HG03469 (cell line): ENCODE data around the gene NAPG.
"Not testable (repeated sequence)": the region's sequence is repeated elsewhere in the genome, so short reads cannot be mapped to it uniquely, and the experiment has no call there.

Source experiments
- ATAC-seq: cut with Tn5 transposase; IDR thresholded peaks from one replicate; pipeline ENCODE4 v1.9.1; 2021; ENCODE audit warnings: mild to moderate bottlenecking, moderate library complexity, moderate number of reproducible peaks; ENCODE audit not compliant: unreplicated experiment

NAPG gene

DNA sequence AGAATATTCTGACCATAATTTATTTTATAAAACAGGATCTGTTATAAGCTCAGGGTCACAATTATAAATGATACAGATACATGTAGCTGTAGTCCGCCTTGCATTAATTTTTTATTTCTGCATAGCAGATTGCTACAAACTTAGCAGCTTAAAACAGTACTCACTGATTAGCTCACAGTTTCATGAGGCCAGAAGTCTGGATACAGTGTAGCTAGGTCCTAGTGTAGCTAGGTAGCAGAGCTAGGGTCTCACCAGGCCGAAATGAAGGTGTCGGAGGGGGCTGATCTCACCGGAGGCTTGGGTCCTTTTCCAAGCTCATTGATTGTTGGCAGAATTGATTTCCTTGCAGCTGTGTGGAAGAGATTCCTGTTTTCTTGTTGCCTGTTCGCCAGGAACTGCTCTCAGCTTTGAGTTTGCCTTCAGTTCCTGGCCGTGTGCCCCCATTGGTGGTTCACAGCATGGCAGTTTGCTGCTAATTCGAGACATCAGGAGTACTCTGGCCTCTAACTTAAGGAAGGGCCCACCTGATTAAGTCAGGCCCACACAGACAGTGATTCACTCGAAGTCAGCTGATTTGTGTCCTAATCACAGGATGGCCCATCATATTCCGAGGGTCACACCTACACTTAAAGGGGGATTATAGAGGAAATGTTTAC is 18.4 kb downstream of the NAPG start:
- ATAC-seq, result no peak

DNA sequence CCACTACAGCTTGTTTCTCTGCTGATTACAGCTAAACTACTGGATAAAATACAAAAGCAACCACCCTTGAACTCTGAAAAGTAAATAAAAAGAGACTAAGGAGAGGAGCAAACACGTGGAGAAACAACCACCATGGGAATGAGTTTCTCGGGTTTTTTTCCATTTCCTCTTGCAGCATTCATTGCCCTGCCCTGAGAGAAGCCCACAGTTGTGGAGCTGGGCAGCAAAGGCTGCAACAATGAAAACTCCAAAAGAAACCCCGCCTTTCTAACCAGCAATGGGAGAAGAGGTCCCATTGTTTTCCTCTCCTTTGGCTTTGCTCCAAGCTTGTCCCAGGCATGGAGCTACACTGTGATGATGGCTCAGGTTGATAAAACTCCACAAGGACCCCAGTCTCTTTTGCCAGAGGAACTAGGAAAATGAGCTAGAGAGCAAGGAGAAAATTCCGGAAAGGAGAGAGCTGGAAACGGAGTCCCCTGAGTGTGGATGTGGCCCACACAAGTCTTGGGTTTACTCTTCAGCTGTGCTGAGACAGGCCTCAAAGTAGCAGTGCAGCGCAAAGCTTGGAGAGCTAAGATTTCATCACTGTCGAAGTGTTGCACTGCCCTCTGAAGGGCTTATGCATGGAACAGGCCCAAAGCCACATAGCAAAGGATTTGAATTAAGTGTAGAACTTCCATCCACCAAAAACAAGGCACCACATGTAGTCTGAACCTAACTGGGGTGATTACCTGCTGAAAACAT is 20.9 kb downstream of the NAPG start:
- ATAC-seq, result no peak

DNA sequence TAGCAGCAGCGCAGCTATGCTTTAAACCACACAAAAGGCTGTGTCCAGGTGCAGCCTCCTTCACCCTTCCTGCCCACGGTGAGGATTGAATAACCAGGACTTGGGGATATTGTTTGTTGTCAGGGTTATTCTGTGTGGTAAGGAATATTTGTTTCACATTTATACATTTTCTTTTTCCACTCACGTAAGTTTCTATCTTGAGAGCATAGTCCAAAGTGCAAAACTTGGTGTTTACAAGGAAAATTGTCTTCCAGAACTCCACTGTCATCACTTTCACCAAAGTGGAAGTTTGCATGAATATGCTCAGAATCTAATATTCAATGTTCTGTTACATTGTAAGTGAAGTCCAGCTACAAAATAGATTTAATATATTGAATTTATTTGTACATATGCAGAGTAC is 26.4 kb downstream of the NAPG start:
- no peak for ATAC-seq

DNA sequence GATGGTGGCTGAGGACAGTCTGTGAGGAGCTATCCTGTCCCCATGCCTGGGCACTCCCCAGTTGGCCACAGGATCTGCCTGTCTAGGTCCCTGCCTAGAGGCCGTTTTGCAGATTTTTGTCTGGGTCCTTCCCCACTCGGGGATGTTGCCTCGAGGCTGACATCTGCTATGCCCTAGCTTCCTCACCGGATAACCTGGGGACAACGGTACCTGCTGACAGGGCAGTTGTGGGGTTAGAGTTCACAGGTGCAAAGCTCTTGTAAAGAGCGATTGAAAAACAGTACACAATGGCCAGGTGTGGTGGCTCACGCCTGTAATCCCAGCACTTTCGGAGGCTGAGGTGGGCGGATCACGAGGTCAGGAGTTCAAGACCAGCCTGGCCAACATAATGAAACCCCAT is 30.4 kb downstream of the NAPG start:
- ATAC-seq, result not testable (repeated sequence)

DNA sequence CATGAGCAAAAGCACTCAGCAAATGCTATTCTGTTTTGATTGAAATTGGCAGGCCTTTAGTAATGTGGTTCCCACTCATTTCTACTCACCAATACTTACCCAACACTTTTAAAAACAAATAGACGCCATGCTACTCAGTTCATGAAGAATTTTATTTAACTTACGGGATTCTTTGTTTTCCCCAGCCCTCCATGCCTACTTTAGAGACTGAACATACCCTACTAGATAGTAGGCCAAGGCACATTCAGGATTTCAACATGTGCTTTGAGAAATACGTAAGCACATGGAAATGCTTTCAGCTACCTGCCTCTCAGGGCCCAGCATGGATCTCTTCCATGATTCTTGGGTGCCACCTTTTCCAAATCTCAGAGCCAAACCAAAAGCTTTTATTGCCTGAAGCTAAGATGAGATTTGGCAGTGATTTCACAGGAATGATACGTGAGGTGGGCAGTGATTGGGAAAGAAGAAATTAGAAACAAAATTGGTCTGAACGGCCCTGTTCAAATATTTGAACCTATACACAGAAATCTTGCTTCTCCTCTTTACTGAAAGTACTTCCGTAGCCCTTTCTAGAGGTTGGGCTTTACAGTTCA is 31.4 kb downstream of the NAPG start:
- no peak for ATAC-seq

DNA sequence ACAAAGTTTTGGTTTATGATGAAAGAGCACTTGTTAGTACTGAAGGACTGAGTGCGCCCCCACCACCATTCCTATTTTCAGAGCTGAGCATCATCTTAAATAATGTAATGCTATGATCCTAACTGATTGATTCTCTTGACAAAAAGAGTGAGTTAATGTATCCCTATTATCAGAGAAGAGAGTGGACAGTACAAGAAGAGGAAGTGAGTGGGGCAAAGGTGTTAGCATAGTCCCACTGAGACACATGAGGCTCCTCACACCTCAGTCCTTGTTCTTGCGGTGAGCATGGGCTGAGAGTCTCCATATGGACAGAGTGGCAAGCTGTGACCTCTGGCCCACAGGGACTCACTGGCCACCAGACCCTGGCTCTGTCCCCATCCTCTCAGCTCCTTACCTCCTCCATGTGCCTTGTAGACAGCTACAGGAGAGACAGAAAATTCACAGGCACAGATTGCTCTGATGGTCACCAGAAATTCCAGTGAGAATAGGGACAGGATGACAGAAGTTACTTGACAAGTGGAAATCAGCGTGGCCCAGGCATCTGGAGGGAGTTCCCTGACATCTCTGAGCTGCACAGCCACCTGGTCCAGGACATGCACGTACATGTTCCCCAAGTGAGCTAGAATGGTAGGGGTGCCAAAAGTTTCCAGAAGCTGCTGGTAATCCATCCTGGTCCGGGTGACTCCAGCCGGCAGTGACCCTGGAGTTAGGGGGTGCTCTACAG is 32.6 kb downstream of the NAPG start:
- no peak for ATAC-seq

DNA sequence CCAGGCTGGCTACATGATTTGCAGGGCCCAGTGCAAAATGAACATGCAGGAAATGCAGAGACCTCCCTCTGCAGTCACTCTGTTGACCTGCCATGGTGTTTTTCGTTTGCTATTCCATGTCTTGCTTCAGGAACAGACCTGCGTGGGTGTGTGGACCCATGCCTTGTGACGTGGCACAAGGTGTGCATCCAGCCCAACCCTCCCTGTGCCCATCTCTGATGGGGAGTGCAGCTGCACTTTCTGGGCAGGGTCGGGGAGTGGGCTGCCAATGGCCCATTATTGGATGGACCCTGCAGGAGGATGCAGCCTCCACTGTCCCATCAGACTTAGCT is 33.1 kb downstream of the NAPG start:
- ATAC-seq, result no peak

DNA sequence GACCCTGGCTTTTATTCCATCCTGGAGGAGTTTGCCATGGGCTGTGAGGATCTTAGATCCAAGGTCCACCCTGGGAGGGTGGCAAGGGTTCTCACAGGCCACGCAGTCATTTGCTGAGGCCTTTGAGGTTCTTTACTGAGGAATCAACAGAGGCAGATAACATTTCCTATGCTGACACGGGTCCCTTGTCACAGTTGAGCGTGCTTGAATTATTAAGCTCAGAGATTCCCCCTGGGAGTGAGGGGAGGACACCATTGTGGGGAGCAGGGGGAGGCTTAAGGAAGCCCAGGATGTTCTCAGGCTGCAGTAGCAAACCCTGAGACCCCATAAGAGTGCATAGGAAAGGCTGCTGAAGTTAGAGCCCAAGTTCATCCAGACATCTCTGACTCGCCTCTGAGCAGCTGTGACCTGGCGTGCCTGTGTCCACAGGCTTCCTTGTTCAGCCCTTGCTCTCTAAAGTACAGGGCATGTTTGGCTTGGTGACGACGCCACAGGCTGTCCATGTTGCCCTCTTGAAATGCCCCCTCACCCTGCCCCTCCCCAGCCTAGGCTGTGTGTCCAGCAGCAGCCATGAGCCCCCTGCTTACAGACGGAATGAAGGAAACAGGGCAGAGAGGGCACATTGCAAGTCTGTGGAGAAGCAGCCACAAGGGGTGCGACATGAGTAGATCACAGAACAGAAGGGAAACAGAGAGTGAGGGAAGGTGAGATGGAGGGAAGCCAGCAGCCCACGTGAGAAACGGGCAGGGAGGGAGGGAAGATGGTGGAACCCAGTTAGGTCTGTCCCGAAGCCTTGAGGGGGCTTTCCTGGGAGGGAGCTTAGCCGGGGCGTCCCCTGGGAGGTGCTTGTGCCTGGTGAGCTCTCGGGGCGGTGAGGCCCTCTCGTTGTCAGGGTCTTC is 34.0 kb downstream of the NAPG start:
- ATAC-seq, result peak; percentile 23

DNA sequence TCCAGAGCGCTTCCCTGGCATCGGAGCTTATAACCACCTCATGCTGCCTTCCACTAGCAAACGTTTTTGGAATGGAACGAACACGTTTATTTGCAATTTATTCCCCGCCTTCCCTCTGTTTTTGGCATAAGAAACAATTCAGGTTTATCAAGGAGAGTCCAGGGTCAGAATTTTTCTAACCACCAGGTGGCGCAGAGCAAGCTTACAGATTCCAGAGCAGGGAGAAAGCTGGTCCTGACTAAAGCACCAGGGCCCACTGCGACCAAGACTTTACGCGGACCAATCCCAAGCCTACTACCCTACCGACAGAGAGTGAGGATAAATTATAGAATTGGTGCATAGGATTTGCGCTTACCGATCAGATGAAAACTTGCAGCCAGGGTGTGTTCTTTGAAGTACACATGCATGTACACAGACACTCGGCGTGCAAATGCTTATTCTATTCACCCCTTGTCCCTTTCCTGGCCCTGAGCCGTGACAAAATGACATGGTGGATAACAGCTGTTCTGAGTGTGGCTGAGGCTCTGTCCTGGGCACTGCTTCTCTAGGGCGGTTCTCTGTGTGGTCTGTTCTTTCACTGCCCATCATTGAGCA is 34.7 kb downstream of the NAPG start:
- ATAC-seq, result peak; percentile 38

DNA sequence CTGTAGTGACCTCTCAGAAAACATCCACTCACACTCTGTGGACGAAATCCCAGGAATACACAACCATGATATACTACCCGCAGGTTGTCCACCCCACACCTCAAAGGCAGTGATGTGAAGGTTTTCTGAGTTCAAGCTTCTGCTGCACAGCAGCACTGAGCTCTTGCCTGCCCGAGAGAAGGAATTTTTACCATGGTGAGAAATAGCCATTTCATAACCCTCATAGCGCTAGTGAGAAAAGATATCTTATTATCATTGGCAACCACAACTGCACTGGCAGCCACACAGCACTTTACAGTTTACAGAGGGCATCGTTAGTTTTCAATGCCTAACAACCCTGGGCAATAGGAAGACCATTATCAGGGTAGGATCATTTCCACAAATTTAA is 36.9 kb downstream of the NAPG start:
- no peak for ATAC-seq

DNA sequence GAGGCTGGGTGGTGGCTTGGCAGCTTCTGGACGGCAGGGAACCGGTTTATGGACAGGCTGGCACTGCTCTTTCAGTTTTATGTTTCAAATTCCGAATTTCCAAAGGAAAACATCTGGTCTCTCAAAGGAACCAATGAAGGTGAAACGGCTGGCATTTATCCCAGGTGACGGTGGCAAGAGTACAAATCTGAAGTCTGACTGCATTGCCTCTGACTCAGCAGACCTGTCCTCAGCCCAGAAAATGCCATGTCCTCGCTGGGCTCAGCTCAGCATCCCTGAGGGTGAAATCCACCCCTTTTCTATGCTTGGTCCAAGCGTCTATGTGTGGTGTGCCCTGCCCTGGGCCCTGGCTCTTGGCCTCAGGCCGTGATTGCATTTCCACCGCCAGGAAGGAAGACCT is 38.1 kb downstream of the NAPG start:
- ATAC-seq, result no peak

DNA sequence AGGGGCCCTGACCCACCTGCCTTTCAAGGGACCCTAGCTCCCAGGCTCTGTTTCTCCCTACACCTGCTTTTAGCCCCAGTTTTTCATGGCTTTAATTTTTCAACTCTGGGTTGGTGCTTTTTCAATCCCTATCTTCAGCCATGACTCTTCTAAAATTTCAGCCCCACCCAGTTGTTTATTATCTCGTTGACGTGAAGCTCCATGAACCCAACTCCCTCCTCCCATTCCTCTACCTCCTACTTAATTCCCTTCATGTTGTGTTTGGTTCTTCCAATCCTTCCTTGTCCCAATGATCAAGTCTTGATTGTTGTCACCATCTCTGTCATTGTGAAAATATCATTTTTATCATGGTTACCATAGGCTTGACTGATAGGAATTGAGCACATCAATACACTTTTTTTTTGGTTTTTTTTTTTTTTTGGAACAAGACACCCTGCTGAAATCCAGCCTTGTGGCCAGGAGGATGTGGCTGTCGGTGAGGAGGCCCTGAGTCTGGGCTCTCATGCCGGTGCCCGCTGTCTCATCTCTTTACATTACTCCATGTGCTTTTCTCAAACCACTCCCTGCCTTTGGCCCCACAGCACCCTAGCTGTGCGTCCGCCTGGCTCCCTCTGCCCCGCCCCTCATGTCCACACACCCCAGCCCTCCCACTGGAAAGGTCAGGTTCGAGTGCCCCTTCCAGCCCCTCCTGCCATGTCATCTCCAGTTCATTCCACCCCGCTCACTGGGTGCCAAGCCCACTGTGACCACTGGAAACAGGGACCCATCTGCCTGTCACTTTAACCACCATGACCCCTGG is 39.3 kb downstream of the NAPG start:
- no peak for ATAC-seq

DNA sequence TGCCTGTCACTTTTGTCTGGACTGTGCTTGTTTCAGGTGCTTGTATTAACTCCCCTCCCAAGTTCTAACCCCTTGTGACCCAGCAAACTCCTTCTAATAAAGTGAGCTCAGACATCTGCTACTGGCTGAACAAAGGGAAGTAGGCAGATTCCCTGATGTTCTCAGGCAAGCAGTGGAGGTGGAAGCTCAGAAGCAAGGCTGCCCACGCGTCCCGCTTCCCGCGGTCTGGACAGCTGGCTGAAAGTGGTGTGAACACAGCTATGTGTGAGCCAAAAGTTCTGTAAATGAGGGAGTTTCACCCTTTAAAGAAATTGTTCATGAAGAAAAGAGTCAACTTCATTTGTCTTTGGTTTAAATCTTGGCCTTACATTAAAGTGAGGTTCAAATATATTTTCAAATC is 40.0 kb downstream of the NAPG start:
- ATAC-seq, result no peak

DNA sequence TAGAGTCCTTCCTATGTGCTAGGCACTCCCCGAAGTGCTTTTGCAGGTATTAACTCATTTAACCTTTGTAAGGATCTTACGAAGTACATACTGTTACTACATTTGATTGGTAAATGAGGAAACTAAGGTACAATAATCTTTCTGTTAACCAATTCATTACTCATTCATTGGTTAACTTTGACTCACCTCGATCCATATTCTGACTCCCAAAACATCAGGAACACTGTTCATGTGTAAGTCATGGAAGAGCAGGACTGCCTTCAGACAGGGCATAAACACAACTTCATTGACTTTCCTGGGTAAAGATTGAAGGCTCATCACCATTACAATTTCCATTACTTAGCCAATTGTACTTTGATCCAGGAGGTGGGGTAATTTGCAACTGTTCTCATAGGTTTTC is 40.6 kb downstream of the NAPG start:
- ATAC-seq, result no peak

DNA sequence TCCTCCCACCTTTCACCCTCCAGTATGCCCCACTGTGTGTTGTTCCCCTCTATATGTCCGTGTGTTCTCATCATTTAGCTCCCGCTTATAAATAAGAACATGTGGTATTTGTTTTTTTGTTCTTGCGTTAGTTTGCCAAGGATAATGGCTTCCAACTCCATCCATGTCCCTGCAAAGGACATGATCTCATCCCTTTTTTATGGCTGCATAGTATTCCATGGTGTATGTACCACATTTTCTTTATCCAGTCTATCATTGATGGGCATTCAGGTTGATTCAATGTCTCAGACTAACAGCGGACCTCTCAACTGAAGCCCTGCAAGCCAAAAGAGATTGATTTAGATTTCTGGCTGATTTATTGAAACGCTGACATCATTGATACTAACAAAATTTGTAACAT is 44.1 kb downstream of the NAPG start:
- ATAC-seq, result not testable (repeated sequence)

DNA sequence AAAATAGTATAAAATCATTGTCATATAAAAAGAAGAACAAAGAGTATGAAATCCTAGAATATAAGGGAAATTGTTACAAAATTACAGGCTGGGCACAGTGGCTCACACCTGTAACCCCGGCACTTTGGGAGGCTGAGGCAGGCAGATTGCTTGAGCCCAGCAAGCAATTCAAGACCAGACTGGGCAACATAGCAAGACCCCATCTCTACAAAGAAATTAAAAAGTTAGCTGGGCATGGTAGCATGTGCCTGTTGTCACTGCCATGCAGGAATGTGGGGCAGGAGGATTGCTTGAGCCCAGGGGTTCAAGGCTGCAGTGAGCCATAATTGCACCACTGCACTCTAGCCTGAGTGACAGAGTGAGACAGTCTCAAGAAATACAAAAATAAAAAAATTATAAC is 44.8 kb downstream of the NAPG start:
- no peak for ATAC-seq

DNA sequence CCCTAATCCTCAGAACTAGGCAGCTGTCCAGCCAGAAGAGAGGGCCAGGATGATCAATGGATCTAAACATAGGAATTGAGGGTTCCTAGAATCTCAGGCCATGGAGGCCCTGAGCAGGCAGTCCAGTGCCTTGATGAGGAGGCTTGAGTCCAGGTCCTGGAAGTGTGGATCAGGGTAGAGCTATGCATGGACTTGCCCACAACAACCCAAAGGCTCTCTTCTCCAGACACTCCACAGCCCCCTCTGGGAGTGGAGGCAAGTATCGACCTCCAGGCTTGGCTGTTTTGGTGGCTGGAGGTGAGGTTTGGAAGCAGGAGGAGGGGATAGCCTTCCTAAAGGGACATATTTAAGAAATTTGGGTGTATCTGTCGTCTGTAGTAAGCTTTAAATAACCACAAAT is 45.7 kb downstream of the NAPG start:
- no peak for ATAC-seq

DNA sequence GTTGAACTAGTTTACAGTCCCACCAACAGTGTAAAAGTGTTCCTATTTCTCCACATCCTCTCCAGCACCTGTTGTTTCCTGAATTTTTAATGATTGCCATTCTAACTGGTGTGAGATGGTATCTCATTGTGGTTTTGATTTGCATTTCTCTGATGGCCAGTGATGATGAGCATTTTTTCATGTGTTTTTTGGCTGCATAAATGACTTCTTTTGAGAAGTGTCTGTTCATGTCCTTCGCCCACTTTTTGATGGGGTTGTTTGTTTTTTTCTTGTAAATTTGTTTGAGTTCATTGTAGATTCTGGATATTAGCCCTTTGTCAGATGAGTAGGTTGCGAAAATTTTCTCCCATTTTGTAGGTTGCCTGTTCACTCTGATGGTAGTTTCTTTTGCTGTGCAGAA is 47.4 kb downstream of the NAPG start:
- not testable (repeated sequence) for ATAC-seq

DNA sequence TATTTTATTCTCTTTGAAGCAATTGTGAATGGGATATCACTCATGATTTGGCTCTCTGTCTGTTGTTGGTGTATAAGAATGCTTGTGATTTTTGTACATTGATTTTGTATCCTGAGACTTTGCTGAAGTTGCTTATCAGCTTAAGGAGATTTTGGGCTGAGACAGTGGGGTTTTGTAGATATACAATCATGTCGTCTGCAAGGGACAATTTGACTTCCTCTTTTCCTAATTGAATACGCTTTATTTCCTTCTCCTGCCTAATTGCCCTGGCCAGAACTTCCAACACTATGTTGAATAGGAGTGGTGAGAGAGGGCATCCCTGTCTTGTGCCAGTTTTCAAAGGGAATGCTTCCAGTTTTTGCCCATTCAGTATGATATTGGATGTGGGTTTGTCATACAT is 48.6 kb downstream of the NAPG start:
- not testable (repeated sequence) for ATAC-seq
